Muscle of leg (tissue), 11 donors: ENCODE measurements around the gene IL17RC. TPM values are rescaled to one million over a fixed set of nuclear protein-coding genes. Genes with fewer than 3 reads are reported as not detected.
"Not testable (repeated sequence)": the region's sequence is repeated elsewhere in the genome, so short reads cannot be mapped to it uniquely, and the experiment has no call there.

Source experiments
- DNase-seq: peaks from one replicate; pipeline ENCODE4 v3.0.0; 2013
- H3K27ac ChIP-seq: one replicate; pipeline ENCODE4 v1.5.1; 2013; ENCODE audit warnings: mild to moderate bottlenecking, low read length, control low read depth
- H3K27me3 ChIP-seq: one replicate; pipeline ENCODE4 v1.6.1; 2013; ENCODE audit warnings: low read length; ENCODE audit not compliant: control insufficient read depth, insufficient read depth
- H3K36me3 ChIP-seq: one replicate; pipeline ENCODE4 v1.6.1; 2013; ENCODE audit warnings: low read length; ENCODE audit not compliant: control insufficient read depth, insufficient read depth
- H3K4me1 ChIP-seq: one replicate; pipeline ENCODE4 v1.6.1; 2013; ENCODE audit warnings: low read length; ENCODE audit not compliant: control insufficient read depth, insufficient read depth
- H3K4me3 ChIP-seq: one replicate; pipeline ENCODE4 v1.5.1; 2013; ENCODE audit warnings: low read length, control low read depth
- H3K9me3 ChIP-seq: replicated peaks from 2 replicates; pipeline ENCODE4 v1.6.1; 2013; ENCODE audit warnings: low read depth, low read length; ENCODE audit not compliant: control insufficient read depth
- WGBS: methylation state at CpG from one replicate; pipeline ENCODE4 v1.1.5; 2013; ENCODE audit warnings: missing lambda C conversion rate; ENCODE audit not compliant: insufficient coverage; 5-methylcytosine and 5-hydroxymethylcytosine counted together
- polyA plus RNA-seq, 8 donors: library from polyadenylated mRNA; unstranded; fragments of 120-200 nt; gene quantifications; one replicate each; pipeline versions ENCODE4 v1.2.1 to v1.2.3, GENCODE V29; 2013; ENCODE audit warnings: inconsistent platforms in 1 of 8, low replicate concordance in 1 of 8; ENCODE audit not compliant: insufficient read length in 8 of 8, insufficient read depth in 1 of 8
- total RNA-seq: library from RNA; stranded (reverse); fragments of 120-200 nt; gene quantifications from one replicate; pipeline ENCODE4 v1.2.4, GENCODE V29; 2013

The IL17RC gene
- total and polyA plus RNA-seq, 9 donors: 17.3 to 26.9 (median 21.2) TPM

- H3K9me3 ChIP-seq: no peaks in the 10 kb centered on the region
- no peaks in the 10 kb centered on the region for H3K27me3 ChIP-seq
- under 1% methylated on average over 50 of the region's 50 CpGs for WGBS
- peak; percentile 97 for DNase-seq
- H3K36me3 ChIP-seq: peaks cover 38% of the 10 kb centered on the region
- H3K27ac ChIP-seq: peak within 1 kb of the TSS; percentile 93
- H3K4me1 ChIP-seq: peaks cover 21% of the 10 kb centered on the region
- peak within 1 kb of the TSS; percentile 75 for H3K4me3 ChIP-seq
Measured at GRCh38 chr3:9933561-9934234, 16.8 kb downstream of the IL17RC start, which contains the start of gene CRELD1. Gene CRELD1, plus strand, starts transcription at chr3:9933834. Its CDS starts 605 bp downstream, at chr3:9934439.

GRCh38 chr3:9934235-9934621 is 17.3 kb downstream of the IL17RC start:
- Histone ChIP-seq H3K4me3 (peak overlapping the region; percentile 75), H3K4me1 (peaks cover 21% of the 10 kb centered on the region), H3K36me3 (peaks cover 35% of the 10 kb centered on the region), H3K27ac (peak overlapping the region; percentile 93), H3K9me3 (no peaks in the 10 kb centered on the region), H3K27me3 (no peaks in the 10 kb centered on the region)
- WGBS: 8% methylated on average over 8 of the region's 11 CpGs
- no peak for DNase-seq

- peaks cover 21% of the 10 kb centered on the region for H3K4me1 ChIP-seq
- no peak for DNase-seq
- WGBS: 71% methylated on average over 4 of the region's 4 CpGs
- no peaks in the 10 kb centered on the region for H3K9me3 ChIP-seq
- H3K36me3 ChIP-seq: peaks cover 27% of the 10 kb centered on the region
- no peaks in the 10 kb centered on the region for H3K27me3 ChIP-seq
- no peak overlapping the region for H3K4me3 ChIP-seq
- no peak overlapping the region for H3K27ac ChIP-seq
Measured at GRCh38 chr3:9934993-9935392, 18.1 kb downstream of the IL17RC start.

- H3K27me3 ChIP-seq: no peaks in the 10 kb centered on the region
- H3K36me3 ChIP-seq: peaks cover 21% of the 10 kb centered on the region
- H3K4me3 ChIP-seq: no peak overlapping the region
- H3K9me3 ChIP-seq: no peaks in the 10 kb centered on the region
- no peak overlapping the region for H3K27ac ChIP-seq
- DNase-seq: no peak
- H3K4me1 ChIP-seq: peaks cover 21% of the 10 kb centered on the region
- WGBS: 80% methylated on average over 1 of the region's 5 CpGs
Measured at GRCh38 chr3:9935966-9936510, 19.1 kb downstream of the IL17RC start.

- Histone ChIP-seq H3K4me1 (peaks cover 18% of the 10 kb centered on the region), H3K9me3 (no peaks in the 10 kb centered on the region), H3K27ac (no peak overlapping the region), H3K4me3 (no peak overlapping the region), H3K27me3 (no peaks in the 10 kb centered on the region), H3K36me3 (peaks cover 29% of the 10 kb centered on the region)
- DNase-seq: no peak
- 91% methylated on average over 10 of the region's 13 CpGs for WGBS
Measured at GRCh38 chr3:9937486-9938238, 20.8 kb downstream of the IL17RC start.

- Histone ChIP-seq H3K27ac (no peak overlapping the region), H3K36me3 (peaks cover 38% of the 10 kb centered on the region), H3K27me3 (no peaks in the 10 kb centered on the region), H3K4me1 (peaks cover 9% of the 10 kb centered on the region), H3K9me3 (no peaks in the 10 kb centered on the region), H3K4me3 (no peak overlapping the region)
- DNase-seq: no peak
- no CpG with 5 or more reads among the region's 2 CpGs for WGBS
Measured at GRCh38 chr3:9938966-9939365, 22.1 kb downstream of the IL17RC start.

- H3K36me3 ChIP-seq: peaks cover 40% of the 10 kb centered on the region
- not testable (repeated sequence) for H3K9me3 ChIP-seq, H3K27me3 ChIP-seq, H3K4me1 ChIP-seq, DNase-seq, H3K27ac ChIP-seq, H3K4me3 ChIP-seq
- WGBS: 88% methylated on average over 11 of the region's 32 CpGs
Measured at GRCh38 chr3:9939906-9940305, 23.0 kb downstream of the IL17RC start.

- H3K9me3 ChIP-seq: no peaks in the 10 kb centered on the region
- peaks cover 40% of the 10 kb centered on the region for H3K36me3 ChIP-seq
- no peak overlapping the region for H3K27ac ChIP-seq
- no peak overlapping the region for H3K4me3 ChIP-seq
- H3K27me3 ChIP-seq: no peaks in the 10 kb centered on the region
- WGBS: 93% methylated on average over 6 of the region's 10 CpGs
- no peaks in the 10 kb centered on the region for H3K4me1 ChIP-seq
- DNase-seq: no peak
Measured at GRCh38 chr3:9940746-9941145, 23.8 kb downstream of the IL17RC start.

- 44% methylated on average over 1 of the region's 4 CpGs for WGBS
- Histone ChIP-seq H3K9me3 (no peaks in the 10 kb centered on the region), H3K4me1 (peaks cover 5% of the 10 kb centered on the region), H3K4me3 (no peak overlapping the region), H3K36me3 (peaks cover 35% of the 10 kb centered on the region), H3K27me3 (no peaks in the 10 kb centered on the region), H3K27ac (no peak overlapping the region)
- DNase-seq: no peak
Measured at GRCh38 chr3:9942164-9942563, 25.3 kb downstream of the IL17RC start.

GRCh38 chr3:9942934-9943690 is 26.2 kb downstream of the IL17RC start:
- Histone ChIP-seq H3K27ac (no peak overlapping the region), H3K4me1 (peaks cover 11% of the 10 kb centered on the region), H3K27me3 (no peaks in the 10 kb centered on the region), H3K4me3 (no peak overlapping the region), H3K9me3 (no peaks in the 10 kb centered on the region), H3K36me3 (peaks cover 26% of the 10 kb centered on the region)
- no peak for DNase-seq
- 78% methylated on average over 10 of the region's 11 CpGs for WGBS
